Mesothelial cell of epicardium (in vitro differentiated cells): ENCODE results near the gene KCNT1. TPM values are rescaled to one million over a fixed set of nuclear protein-coding genes. Genes with fewer than 3 reads are reported as not detected.
"Not testable (repeated sequence)": the region's sequence is repeated elsewhere in the genome, so short reads cannot be mapped to it uniquely, and the experiment has no call there.

Experiments
- DNase-seq, 2 experiments: peaks; one replicate each; pipeline ENCODE4 v3.0.0; 2021; ENCODE audit warnings: low spot score in 2 of 2; ENCODE audit not compliant: unreplicated experiment in 2 of 2
- H3K27ac Mint-ChIP-seq: 2 replicates; pipeline ENCODE4 v1.8.0; 2021; ENCODE audit warnings: mixed read lengths
- H3K27me3 Mint-ChIP-seq: 2 replicates; pipeline ENCODE4 v1.8.0; 2021; ENCODE audit warnings: low read depth, mixed read lengths
- H3K36me3 Mint-ChIP-seq: 2 replicates; pipeline ENCODE4 v1.8.0; 2021; ENCODE audit warnings: mixed read lengths
- H3K4me1 Mint-ChIP-seq: 2 replicates; pipeline ENCODE4 v1.8.0; 2021; ENCODE audit warnings: mixed read lengths
- H3K4me3 Mint-ChIP-seq: 2 replicates; pipeline ENCODE4 v1.8.0; 2021; ENCODE audit warnings: mild to moderate bottlenecking, moderate library complexity, mixed read lengths
- H3K9me3 Mint-ChIP-seq: 2 replicates; pipeline ENCODE4 v1.8.0; 2021; ENCODE audit warnings: mixed read lengths
- total RNA-seq: library from RNA; stranded (reverse); gene quantifications from 3 replicates; pipeline ENCODE4 v1.2.1, GENCODE V29; 2021
- TF ChIP-seq, protein P1 (sequence below): fragments of 200-600 bp; sonication (generic); IDR thresholded peaks from one replicate; pipeline ENCODE4 v1.5.0; 2021; ENCODE audit warnings: antibody characterized with exemption; ENCODE audit not compliant: unreplicated experiment

KCNT1 gene
- total RNA-seq, 1 donor from 2014 or later = not detected

DNA sequence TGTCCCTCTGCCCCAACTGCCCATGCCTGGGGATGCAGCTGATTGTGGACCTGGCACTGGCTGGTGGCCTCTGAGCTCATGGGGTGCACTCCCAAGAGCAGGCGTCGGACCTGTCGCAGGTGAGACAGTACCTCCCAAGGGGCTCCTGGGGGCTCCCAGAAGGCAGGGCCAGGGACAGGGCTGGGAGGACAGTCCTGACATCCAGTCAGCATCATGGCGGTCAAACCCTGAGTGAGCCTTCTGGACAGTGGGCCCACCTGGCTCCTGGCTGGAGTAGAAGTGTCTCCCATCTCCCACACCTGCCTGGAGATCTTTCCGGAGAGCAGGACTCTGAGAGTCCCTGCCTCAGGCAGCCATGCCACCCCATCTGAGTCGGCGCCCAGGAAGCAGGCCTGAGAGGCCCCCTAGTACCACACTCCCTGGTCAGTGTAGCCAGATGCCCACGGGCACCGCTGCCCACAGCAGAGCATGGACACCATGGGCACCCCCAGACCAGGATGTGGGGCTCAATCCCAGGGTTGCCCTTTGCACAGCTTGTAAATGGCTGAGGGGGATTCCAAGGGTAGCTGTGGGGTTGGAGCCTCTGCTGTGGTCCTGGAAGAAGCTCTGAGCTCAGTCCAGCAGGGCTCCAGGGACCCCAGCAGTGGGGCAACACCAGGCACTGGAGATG, 32.2 kb upstream of the KCNT1 start:
- Mint-ChIP-seq H3K9me3 (peaks cover 9% of the 10 kb centered on the region), H3K27me3 (peaks cover 23% of the 10 kb centered on the region)

DNA sequence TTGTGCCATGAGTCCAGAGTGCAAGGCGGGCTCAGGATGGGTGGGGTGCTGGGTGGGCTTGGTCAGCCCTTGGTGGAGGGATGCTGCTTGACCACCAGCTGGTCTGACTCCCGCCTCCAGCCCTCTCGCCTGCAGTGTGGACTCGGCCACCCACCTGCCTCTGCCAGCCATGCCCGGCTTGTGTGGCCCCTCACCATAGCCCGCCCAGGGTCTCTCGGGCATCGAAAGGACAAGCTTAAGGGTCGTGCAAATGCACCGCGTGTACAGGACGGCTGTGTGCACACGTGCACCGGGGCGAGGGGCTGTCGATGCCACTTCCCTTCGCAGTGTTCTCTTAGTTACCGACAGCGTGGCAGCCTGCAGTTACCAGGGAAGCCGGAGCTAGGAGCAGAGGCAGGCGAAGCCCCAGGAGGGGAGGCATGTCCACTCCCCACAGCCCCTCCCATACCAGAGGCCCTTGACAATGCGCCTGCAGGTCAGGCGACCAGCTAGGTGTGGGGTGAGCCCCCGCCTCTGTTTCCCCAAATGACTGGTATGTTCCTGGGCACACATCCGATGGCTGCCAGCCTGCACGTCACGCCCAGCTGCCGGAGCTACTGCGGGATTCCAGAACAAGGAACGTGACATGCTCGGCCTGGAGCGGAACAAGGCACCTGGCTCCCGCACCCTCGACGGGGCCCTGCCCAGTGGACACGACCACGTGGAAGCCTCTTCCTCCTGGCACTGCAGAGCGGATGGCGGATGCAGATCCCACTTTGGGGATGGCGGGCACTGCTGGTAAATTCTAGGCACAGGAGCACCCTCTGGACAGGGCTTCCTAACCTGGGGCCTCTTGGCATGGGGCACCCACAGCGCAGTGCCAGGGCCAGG, 31.0 kb upstream of the KCNT1 start:
- Mint-ChIP-seq H3K9me3 (peaks cover 9% of the 10 kb centered on the region), H3K27me3 (peaks cover 23% of the 10 kb centered on the region), H3K36me3 (peaks cover 2% of the 10 kb centered on the region), H3K27ac (no peak overlapping the region), H3K4me3 (no peak overlapping the region), H3K4me1 (peaks cover 2% of the 10 kb centered on the region)
- no peak for DNase-seq
- TF ChIP-seq, protein P1, sequence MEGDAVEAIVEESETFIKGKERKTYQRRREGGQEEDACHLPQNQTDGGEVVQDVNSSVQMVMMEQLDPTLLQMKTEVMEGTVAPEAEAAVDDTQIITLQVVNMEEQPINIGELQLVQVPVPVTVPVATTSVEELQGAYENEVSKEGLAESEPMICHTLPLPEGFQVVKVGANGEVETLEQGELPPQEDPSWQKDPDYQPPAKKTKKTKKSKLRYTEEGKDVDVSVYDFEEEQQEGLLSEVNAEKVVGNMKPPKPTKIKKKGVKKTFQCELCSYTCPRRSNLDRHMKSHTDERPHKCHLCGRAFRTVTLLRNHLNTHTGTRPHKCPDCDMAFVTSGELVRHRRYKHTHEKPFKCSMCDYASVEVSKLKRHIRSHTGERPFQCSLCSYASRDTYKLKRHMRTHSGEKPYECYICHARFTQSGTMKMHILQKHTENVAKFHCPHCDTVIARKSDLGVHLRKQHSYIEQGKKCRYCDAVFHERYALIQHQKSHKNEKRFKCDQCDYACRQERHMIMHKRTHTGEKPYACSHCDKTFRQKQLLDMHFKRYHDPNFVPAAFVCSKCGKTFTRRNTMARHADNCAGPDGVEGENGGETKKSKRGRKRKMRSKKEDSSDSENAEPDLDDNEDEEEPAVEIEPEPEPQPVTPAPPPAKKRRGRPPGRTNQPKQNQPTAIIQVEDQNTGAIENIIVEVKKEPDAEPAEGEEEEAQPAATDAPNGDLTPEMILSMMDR = no peak

More for the DNA sequence above, 32.2 kb upstream of the KCNT1 start:
- Mint-ChIP-seq H3K4me3 (no peak overlapping the region), H3K27ac (no peak overlapping the region), H3K36me3 (peaks cover 2% of the 10 kb centered on the region), H3K4me1 (peaks cover 7% of the 10 kb centered on the region)
- TF ChIP-seq, protein P1 = no peak
- no peak for DNase-seq

DNA sequence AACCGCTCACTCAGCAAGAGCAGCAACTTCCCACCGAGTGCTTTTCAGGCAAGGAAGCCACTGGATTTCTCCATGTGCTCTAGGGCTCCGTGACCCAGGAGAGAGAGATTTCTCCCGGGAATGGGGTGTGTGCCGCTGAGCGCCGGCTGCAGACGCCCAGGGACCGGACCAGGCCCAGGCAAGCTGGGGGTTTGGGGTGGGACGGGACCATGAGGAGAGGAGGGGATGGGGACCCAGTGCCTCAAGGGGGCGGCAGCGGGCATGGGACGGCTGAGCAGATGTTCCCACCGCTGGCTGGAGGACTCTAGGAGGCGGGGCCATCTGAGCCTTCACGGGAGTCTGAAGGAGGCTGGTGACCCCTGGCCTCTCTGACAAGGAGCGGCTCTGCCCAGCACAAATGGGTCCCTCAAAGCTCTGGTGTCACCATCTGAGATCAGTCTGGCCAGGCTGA, 30.4 kb upstream of the KCNT1 start:
- Mint-ChIP-seq H3K27me3 (peaks cover 19% of the 10 kb centered on the region), H3K9me3 (peaks cover 9% of the 10 kb centered on the region), H3K27ac (no peak overlapping the region), H3K36me3 (peaks cover 2% of the 10 kb centered on the region), H3K4me1 (no peaks in the 10 kb centered on the region), H3K4me3 (no peak overlapping the region)
- TF ChIP-seq, protein P1 = no peak
- no peak for DNase-seq

DNA sequence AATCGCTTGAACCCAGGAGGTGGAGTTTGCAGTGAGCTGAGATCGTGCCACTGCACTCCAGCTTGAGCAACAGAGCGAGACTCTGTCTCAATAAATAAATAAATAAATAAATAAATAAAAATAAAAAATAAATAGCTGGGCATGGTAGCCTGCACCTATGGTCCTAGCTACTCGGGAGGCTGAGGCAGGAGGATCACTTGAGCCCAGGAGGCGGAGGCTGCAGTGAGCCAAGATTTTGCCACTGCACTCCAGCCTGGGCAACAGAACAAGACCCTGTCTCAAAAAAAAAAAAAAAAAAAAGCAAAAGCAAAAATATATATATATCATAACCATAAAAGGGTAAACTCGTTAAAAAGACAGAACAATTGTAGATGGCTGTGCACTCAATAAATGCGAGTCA, 29.2 kb upstream of the KCNT1 start:
- not testable (repeated sequence) for H3K27ac Mint-ChIP-seq, H3K4me1 Mint-ChIP-seq, DNase-seq, H3K4me3 Mint-ChIP-seq, H3K36me3 Mint-ChIP-seq, H3K9me3 Mint-ChIP-seq
- H3K27me3 Mint-ChIP-seq = peaks cover 19% of the 10 kb centered on the region

DNA sequence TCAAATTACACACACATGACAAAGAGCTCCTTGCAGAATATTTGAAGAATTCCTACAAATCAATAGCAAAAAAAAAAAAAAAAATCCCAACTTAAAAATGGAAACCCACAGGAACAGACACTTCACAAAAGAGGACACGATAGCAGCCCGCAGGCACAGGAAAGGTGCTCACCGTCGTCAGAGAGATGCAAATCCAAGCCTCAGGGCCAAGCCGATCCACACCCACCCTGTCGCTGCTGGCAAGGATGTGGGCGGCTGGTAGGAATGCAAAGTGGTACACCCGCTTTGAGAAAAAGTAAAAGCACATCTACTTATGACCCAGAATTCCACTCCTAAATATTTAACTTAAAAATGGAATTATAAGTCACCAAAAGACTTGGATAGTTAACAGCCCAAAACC, 28.0 kb upstream of the KCNT1 start:
- Mint-ChIP-seq H3K9me3 (peaks cover 3% of the 10 kb centered on the region), H3K27ac (no peak overlapping the region), H3K36me3 (no peaks in the 10 kb centered on the region), H3K27me3 (peaks cover 19% of the 10 kb centered on the region), H3K4me1 (no peaks in the 10 kb centered on the region), H3K4me3 (no peak overlapping the region)
- no peak for DNase-seq
- TF ChIP-seq, protein P1 = no peak

DNA sequence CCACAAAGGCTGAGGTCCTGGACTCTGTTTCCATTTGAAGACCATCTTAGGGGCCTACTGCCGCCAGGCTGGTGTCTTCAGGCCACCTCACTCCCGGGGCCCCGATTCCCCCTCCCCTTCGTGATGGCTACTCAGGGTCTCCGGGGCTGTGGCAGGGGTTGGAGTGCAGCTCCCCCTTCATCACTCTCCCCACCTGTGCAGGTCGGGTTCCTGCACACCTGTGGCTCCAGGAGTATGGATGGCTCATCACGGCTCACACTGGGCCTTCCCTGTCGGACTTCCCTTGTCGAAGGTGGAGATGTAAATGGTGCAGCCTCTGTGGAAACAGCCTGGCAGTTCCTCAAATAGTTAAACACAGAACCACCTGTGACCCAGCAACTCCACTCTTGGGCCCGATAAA, 27.0 kb upstream of the KCNT1 start:
- H3K4me3 Mint-ChIP-seq = no peak overlapping the region
- no peak for DNase-seq
- H3K9me3 Mint-ChIP-seq = no peaks in the 10 kb centered on the region
- TF ChIP-seq, protein P1 = no peak
- H3K27ac Mint-ChIP-seq = no peak overlapping the region
- peaks cover 22% of the 10 kb centered on the region for H3K27me3 Mint-ChIP-seq
- H3K36me3 Mint-ChIP-seq = no peaks in the 10 kb centered on the region
- no peaks in the 10 kb centered on the region for H3K4me1 Mint-ChIP-seq
